Body of pancreas (tissue), 4 donors: ENCODE data around the gene ANO2.

Source experiments
- CTCF ChIP-seq, 7 experiments: fragments of 450-650 bp in 4 of 7; fragments of 200-600 bp in 3 of 7; sonication (generic) in 3 of 7; IDR thresholded peaks; one replicate each; pipeline ENCODE4 v1.5.1; 2016 to 2019; ENCODE audit warnings: antibody characterized with exemption in 7 of 7
- POLR2A ChIP-seq, 3 donors: fragments of 450-650 bp; IDR thresholded peaks; one replicate each; pipeline ENCODE4 v1.6.1; 2016; ENCODE audit warnings: antibody characterized with exemption in 3 of 3, mild to moderate bottlenecking in 2 of 3

GRCh38 chr12:5745251-5745888 is 199.7 kb downstream of the ANO2 start:
- TF ChIP-seq CTCF (IDR thresholded peaks at IDR 0.05) (peak; percentile 45 to 75 (median 67)), POLR2A (IDR thresholded peaks at IDR 0.05) (no peak)
